Amniotic epithelial cell (primary cell): ENCODE measurements around the gene PLPP2.

Experiments
- DNase-seq: peaks from one replicate; pipeline ENCODE4 v3.0.0-alpha.2; 2010; ENCODE audit warnings: low read depth

The PLPP2 gene

GRCh38 chr19:313988-314815, 23.0 kb upstream of the PLPP2 start:
- DNase-seq: no peak

- no peak for DNase-seq
These were observed 22.2 kb upstream of the PLPP2 start for GRCh38 chr19:313169-313987.

GRCh38 chr19:311813-312261, 20.6 kb upstream of the PLPP2 start:
- no peak for DNase-seq

- no peak for DNase-seq
These were observed 19.7 kb upstream of the PLPP2 start for GRCh38 chr19:310781-311496.

- DNase-seq: peak; percentile 36
These were observed 19.0 kb upstream of the PLPP2 start for GRCh38 chr19:310141-310651.

- no peak for DNase-seq
These were observed 18.0 kb upstream of the PLPP2 start for GRCh38 chr19:309206-309565.

GRCh38 chr19:308471-309205, 17.4 kb upstream of the PLPP2 start:
- DNase-seq: no peak

- no peak for DNase-seq
These were observed 16.7 kb upstream of the PLPP2 start for GRCh38 chr19:307793-308420.

GRCh38 chr19:307111-307531, 15.9 kb upstream of the PLPP2 start:
- DNase-seq: no peak

- DNase-seq: no peak
These were observed 15.1 kb upstream of the PLPP2 start for GRCh38 chr19:306151-306900.

GRCh38 chr19:305240-306150, 14.3 kb upstream of the PLPP2 start:
- DNase-seq: no peak

GRCh38 chr19:296476-297225, 5.4 kb upstream of the PLPP2 start:
- DNase-seq: no peak

- peak; percentile 73 for DNase-seq
These were observed 4.6 kb upstream of the PLPP2 start for GRCh38 chr19:295687-296370.

- peak; percentile 18 for DNase-seq
These were observed 3.9 kb upstream of the PLPP2 start for GRCh38 chr19:294946-295686.

GRCh38 chr19:294341-294945, 3.2 kb upstream of the PLPP2 start:
- peak; percentile 30 for DNase-seq

- no peak for DNase-seq
These were observed 2.4 kb upstream of the PLPP2 start for GRCh38 chr19:293436-294110.
